ENCODE data around the gene NF1. TPM values are rescaled to one million over a fixed set of nuclear protein-coding genes. Genes with fewer than 3 reads are reported as not detected.
"Not testable (repeated sequence)": the region's sequence is repeated elsewhere in the genome, so short reads cannot be mapped to it uniquely, and the experiment has no call there.

Gene NF1
- total RNA-seq, 1 donor from 2014 or later = 82.5 TPM

- no peak for DNase-seq (ENCODE audit: low spot score, unreplicated experiment)
- H3K27ac Mint-ChIP-seq = no peak overlapping the region
- peaks cover 2% of the 10 kb centered on the region for H3K9me3 Mint-ChIP-seq (ENCODE audit: low read depth)
- peaks cover 1% of the 10 kb centered on the region for H3K4me1 Mint-ChIP-seq (ENCODE audit: low read depth)
- no peak overlapping the region for H3K4me3 Mint-ChIP-seq (ENCODE audit: low read depth)
- H3K36me3 Mint-ChIP-seq (ENCODE audit: insufficient read depth) = no peaks in the 10 kb centered on the region
- peaks cover 1% of the 10 kb centered on the region for H3K27me3 Mint-ChIP-seq
- no peak for TF ChIP-seq CTCF (IDR thresholded peaks at IDR 0.05; ENCODE audit: unreplicated experiment)
Measured at GRCh38 chr17:31079731-31080130, 15.0 kb upstream of the NF1 start.

- no peak for TF ChIP-seq CTCF (IDR thresholded peaks at IDR 0.05; ENCODE audit: unreplicated experiment)
- H3K4me1 Mint-ChIP-seq (ENCODE audit: low read depth) = peaks cover 3% of the 10 kb centered on the region
- no peaks in the 10 kb centered on the region for H3K36me3 Mint-ChIP-seq (ENCODE audit: insufficient read depth)
Measured at GRCh38 chr17:31085563-31085962, 9.2 kb upstream of the NF1 start.

GRCh38 chr17:31089471-31089870, 5.3 kb upstream of the NF1 start:
- Mint-ChIP-seq H3K9me3 (ENCODE audit: low read depth) (no peaks in the 10 kb centered on the region), H3K27me3 (no peaks in the 10 kb centered on the region), H3K27ac (no peak overlapping the region), H3K4me1 (ENCODE audit: low read depth) (peaks cover 3% of the 10 kb centered on the region), H3K4me3 (ENCODE audit: low read depth) (no peak overlapping the region), H3K36me3 (ENCODE audit: insufficient read depth) (no peaks in the 10 kb centered on the region)
- DNase-seq (ENCODE audit: low spot score, unreplicated experiment) = no peak
- TF ChIP-seq CTCF (IDR thresholded peaks at IDR 0.05; ENCODE audit: unreplicated experiment) = no peak

More at GRCh38 chr17:31085563-31085962, 9.2 kb upstream of the NF1 start:
- no peaks in the 10 kb centered on the region for H3K27me3 Mint-ChIP-seq
- DNase-seq (ENCODE audit: low spot score, unreplicated experiment) = no peak
- no peak overlapping the region for H3K4me3 Mint-ChIP-seq (ENCODE audit: low read depth)
- peaks cover 2% of the 10 kb centered on the region for H3K9me3 Mint-ChIP-seq (ENCODE audit: low read depth)
- H3K27ac Mint-ChIP-seq = no peak overlapping the region

DNA sequence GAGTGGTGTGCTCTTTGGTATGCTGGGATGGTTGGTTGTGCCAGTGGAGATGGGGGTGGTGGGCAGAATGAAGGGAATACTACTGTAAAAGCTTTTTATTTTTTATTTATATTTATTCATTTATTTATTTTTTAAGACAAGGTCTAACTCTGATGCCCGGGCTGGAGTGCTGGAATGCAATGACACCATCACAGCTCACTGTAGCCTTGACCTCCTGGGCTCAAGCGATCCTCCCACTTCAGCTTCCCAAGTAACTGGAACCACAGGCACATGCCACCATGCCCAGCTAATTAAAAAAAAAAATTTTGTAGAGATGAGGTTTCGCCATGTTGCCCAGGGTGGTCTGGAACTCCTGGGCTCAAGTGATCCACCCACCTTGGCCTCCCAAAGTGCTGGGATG, 4.1 kb upstream of the NF1 start:
- H3K27ac Mint-ChIP-seq; H3K4me3 Mint-ChIP-seq (ENCODE audit: low read depth); H3K27me3 Mint-ChIP-seq; H3K36me3 Mint-ChIP-seq (ENCODE audit: insufficient read depth); H3K4me1 Mint-ChIP-seq (ENCODE audit: low read depth); DNase-seq (ENCODE audit: low spot score, unreplicated experiment); H3K9me3 Mint-ChIP-seq (ENCODE audit: low read depth): not testable (repeated sequence)

- peaks cover 14% of the 10 kb centered on the region for H3K4me1 Mint-ChIP-seq (ENCODE audit: low read depth)
- H3K9me3 Mint-ChIP-seq (ENCODE audit: low read depth) = no peaks in the 10 kb centered on the region
- no peaks in the 10 kb centered on the region for H3K27me3 Mint-ChIP-seq
- DNase-seq (ENCODE audit: low spot score, unreplicated experiment) = no peak
- H3K4me3 Mint-ChIP-seq (ENCODE audit: low read depth) = no peak overlapping the region
- TF ChIP-seq CTCF (IDR thresholded peaks at IDR 0.05; ENCODE audit: unreplicated experiment) = no peak
- H3K36me3 Mint-ChIP-seq (ENCODE audit: insufficient read depth) = no peaks in the 10 kb centered on the region
- no peak overlapping the region for H3K27ac Mint-ChIP-seq
Measured at GRCh38 chr17:31092475-31093064, 2.2 kb upstream of the NF1 start.

- Mint-ChIP-seq H3K4me1 (ENCODE audit: low read depth) (peaks cover 11% of the 10 kb centered on the region), H3K36me3 (ENCODE audit: insufficient read depth) (no peaks in the 10 kb centered on the region), H3K9me3 (ENCODE audit: low read depth) (no peaks in the 10 kb centered on the region), H3K4me3 (ENCODE audit: low read depth) (peak overlapping the region; percentile 92), H3K27me3 (no peaks in the 10 kb centered on the region), H3K27ac (peak overlapping the region; percentile 95)
- DNase-seq (ENCODE audit: low spot score, unreplicated experiment) = no peak
- TF ChIP-seq CTCF (IDR thresholded peaks at IDR 0.05; ENCODE audit: unreplicated experiment) = no peak
Measured at GRCh38 chr17:31093866-31094599, 744 bp upstream of the NF1 start.

Data from progenitor cell of endocrine pancreas (in vitro differentiated cells).